HEK293 (cell line): ENCODE data around the gene PAF1.

ENCODE experiments used
- CTCF ChIA-PET: fragments of 350-600 bp; formaldehyde crosslinking; extraction: SDS; loops from one replicate; lab custom pipeline; 2021; ENCODE audit warnings: antibody characterized with exemption; lab: Yijun Ruan, JAX
- POLR2A ChIA-PET: fragments of 300-600 bp; formaldehyde crosslinking; extraction: SDS; loops from one replicate; lab custom pipeline; 2020; ENCODE audit warnings: antibody characterized with exemption, inconsistent platforms; lab: Yijun Ruan, JAX
- H3K27ac ChIP-seq: fragments of 200-500 bp; sonication (Bioruptor generic); 2 replicates; pipeline ENCODE4 v1.5.1; 2014; ENCODE audit warnings: low read depth, low read length, control low read depth, inconsistent platforms; ENCODE audit errors: extremely low read depth
- H3K36me3 ChIP-seq, 2 experiments: fragments of 200-500 bp in 1 of 2; sonication (Bioruptor generic) in 1 of 2; 1 replicate in 1 of 2; 2 replicates in 1 of 2; pipeline ENCODE4 v1.5.1; 2014 to 2017; ENCODE audit warnings: inconsistent platforms in 2 of 2, low read length in 2 of 2; ENCODE audit not compliant: control insufficient read depth in 2 of 2, insufficient read depth in 1 of 2
- H3K4me1 ChIP-seq: fragments of 200-500 bp; sonication (Bioruptor generic); 2 replicates; pipeline ENCODE4 v1.5.1; 2014; ENCODE audit warnings: mild to moderate bottlenecking, low read length, inconsistent platforms; ENCODE audit not compliant: control insufficient read depth, insufficient read depth
- H3K4me3 ChIP-seq: 2 replicates; pipeline ENCODE4 v1.5.1; 2011; ENCODE audit warnings: low read depth, mild to moderate bottlenecking, control low read depth, low read length, moderate library complexity
- H3K9me3 ChIP-seq: fragments of 200-500 bp; sonication (Bioruptor generic); 2 replicates; pipeline ENCODE4 v1.5.1; 2014; ENCODE audit warnings: low read depth, low read length, inconsistent platforms; ENCODE audit not compliant: control insufficient read depth, insufficient read depth
- GFI1B ChIP-seq: fragments of 450-650 bp; formaldehyde crosslinking; IDR thresholded peaks from 2 replicates; pipeline ENCODE4 v1.5.1; 2016; ENCODE audit warnings: missing biosample characterization, missing genetic modification characterization
- KLF10 ChIP-seq: fragments of 450-650 bp; IDR thresholded peaks from 2 replicates; pipeline ENCODE4 v1.5.1; 2018; ENCODE audit warnings: missing biosample characterization, mild to moderate bottlenecking, missing genetic modification characterization
- KLF16 ChIP-seq: fragments of 450-650 bp; formaldehyde crosslinking; IDR thresholded peaks from 2 replicates; pipeline ENCODE4 v1.5.1; 2017; ENCODE audit warnings: missing biosample characterization, missing genetic modification characterization
- KLF7 ChIP-seq: fragments of 450-650 bp; formaldehyde crosslinking; IDR thresholded peaks from 2 replicates; pipeline ENCODE4 v1.5.1; 2016; ENCODE audit warnings: missing biosample characterization, missing genetic modification characterization, borderline replicate concordance
- OSR2 ChIP-seq: fragments of 450-650 bp; formaldehyde crosslinking; IDR thresholded peaks from 2 replicates; pipeline ENCODE4 v1.5.1; 2016; ENCODE audit warnings: missing biosample characterization, missing genetic modification characterization
- PBX3 ChIP-seq: sonication (generic); formaldehyde crosslinking; IDR thresholded peaks from 2 replicates; pipeline ENCODE4 v1.8.1; 2022; ENCODE audit warnings: mild to moderate bottlenecking, moderate library complexity, missing genetic modification reagents
- PRDM1 ChIP-seq: fragments of 450-650 bp; formaldehyde crosslinking; IDR thresholded peaks from 2 replicates; pipeline ENCODE4; 2016; ENCODE audit warnings: missing biosample characterization, missing genetic modification characterization
- REPIN1 ChIP-seq: fragments of 450-650 bp; formaldehyde crosslinking; IDR thresholded peaks from 2 replicates; pipeline ENCODE4 v1.5.1; 2017; ENCODE audit warnings: missing biosample characterization, missing genetic modification characterization, low read depth
- REST ChIP-seq: fragments of 450-650 bp; formaldehyde crosslinking; IDR thresholded peaks from 2 replicates; pipeline ENCODE4 v1.5.1; 2016; ENCODE audit warnings: missing biosample characterization, missing genetic modification characterization
- SCRT2 ChIP-seq: fragments of 450-650 bp; formaldehyde crosslinking; IDR thresholded peaks from 2 replicates; pipeline ENCODE4 v1.5.1; 2016; ENCODE audit warnings: missing biosample characterization, missing genetic modification characterization
- ZBTB17 ChIP-seq: fragments of 450-650 bp; formaldehyde crosslinking; IDR thresholded peaks from 2 replicates; pipeline ENCODE4 v1.5.1; 2016; ENCODE audit warnings: missing biosample characterization, missing genetic modification characterization
- ZBTB26 ChIP-seq: fragments of 450-650 bp; formaldehyde crosslinking; optimal IDR thresholded peaks from 2 replicates; pipeline ENCODE3; 2016; ENCODE audit warnings: missing biosample characterization, mild to moderate bottlenecking, missing genetic modification characterization
- ZBTB8A ChIP-seq: fragments of 450-650 bp; formaldehyde crosslinking; IDR thresholded peaks from 2 replicates; pipeline ENCODE4 v1.5.1; 2016; ENCODE audit warnings: missing biosample characterization, missing genetic modification characterization
- ZNF112 ChIP-seq: fragments of 450-650 bp; formaldehyde crosslinking; IDR thresholded peaks from 2 replicates; pipeline ENCODE4 v1.5.0; 2017; ENCODE audit warnings: missing biosample characterization, missing genetic modification characterization
- ZNF133 ChIP-seq: fragments of 450-650 bp; formaldehyde crosslinking; IDR thresholded peaks from 2 replicates; pipeline ENCODE4 v1.5.1; 2016; ENCODE audit warnings: missing biosample characterization, missing genetic modification characterization
- ZNF146 ChIP-seq: fragments of 450-650 bp; formaldehyde crosslinking; IDR thresholded peaks from 2 replicates; pipeline ENCODE4 v1.5.1; 2016; ENCODE audit warnings: missing biosample characterization, missing genetic modification characterization
- ZNF169 ChIP-seq: fragments of 450-650 bp; formaldehyde crosslinking; IDR thresholded peaks from 2 replicates; pipeline ENCODE4 v1.5.1; 2016; ENCODE audit warnings: missing biosample characterization, missing genetic modification characterization
- ZNF18 ChIP-seq: fragments of 450-650 bp; formaldehyde crosslinking; IDR thresholded peaks from 2 replicates; pipeline ENCODE4 v1.5.1; 2016; ENCODE audit warnings: missing biosample characterization, missing genetic modification characterization
- ZNF239 ChIP-seq: fragments of 450-650 bp; formaldehyde crosslinking; IDR thresholded peaks from 2 replicates; pipeline ENCODE4 v1.5.1; 2016; ENCODE audit warnings: missing biosample characterization, missing genetic modification characterization
- ZNF280D ChIP-seq: fragments of 450-650 bp; formaldehyde crosslinking; IDR thresholded peaks from 2 replicates; pipeline ENCODE4 v1.5.1; 2016; ENCODE audit warnings: missing biosample characterization, missing genetic modification characterization
- ZNF292 ChIP-seq: fragments of 450-650 bp; formaldehyde crosslinking; IDR thresholded peaks from 2 replicates; pipeline ENCODE4 v1.5.1; 2016; ENCODE audit warnings: low read depth, missing biosample characterization, missing genetic modification characterization, borderline replicate concordance
- ZNF311 ChIP-seq: fragments of 450-650 bp; formaldehyde crosslinking; IDR thresholded peaks from 2 replicates; pipeline ENCODE4 v1.5.1; 2017; ENCODE audit warnings: missing biosample characterization, missing genetic modification characterization, borderline replicate concordance
- ZNF366 ChIP-seq: fragments of 450-650 bp; formaldehyde crosslinking; conservative IDR thresholded peaks from 2 replicates; pipeline ENCODE4 v1.5.1; 2016; ENCODE audit warnings: missing biosample characterization, missing genetic modification characterization
- ZNF426 ChIP-seq: fragments of 450-650 bp; formaldehyde crosslinking; IDR thresholded peaks from 2 replicates; pipeline ENCODE4 v1.5.1; 2017; ENCODE audit warnings: missing biosample characterization, missing genetic modification characterization, mild to moderate bottlenecking, inconsistent platforms, moderate library complexity
- ZNF623 ChIP-seq: fragments of 450-650 bp; formaldehyde crosslinking; IDR thresholded peaks from 2 replicates; pipeline ENCODE4 v1.5.1; 2016; ENCODE audit warnings: missing biosample characterization, missing genetic modification characterization
- ZNF792 ChIP-seq: fragments of 450-650 bp; formaldehyde crosslinking; IDR thresholded peaks from 2 replicates; pipeline ENCODE4 v1.5.1; 2016; ENCODE audit warnings: missing biosample characterization, missing genetic modification characterization
- ZSCAN23 ChIP-seq: fragments of 450-650 bp; formaldehyde crosslinking; IDR thresholded peaks from 2 replicates; pipeline ENCODE4 v1.5.1; 2016; ENCODE audit warnings: missing biosample characterization, missing genetic modification characterization

Gene PAF1

GRCh38 chr19:39438270-39438934 is 47.5 kb upstream of the PAF1 start (continued):
- no peak for TF ChIP-seq ZNF426 (tag by site-specific recombination)
- TF ChIP-seq ZNF112 (tag by site-specific recombination), result no peak
- peak; percentile 84 for TF ChIP-seq ZBTB17 (tag by site-specific recombination)
- no peak for TF ChIP-seq KLF7 (tag by site-specific recombination)
- TF ChIP-seq ZNF146 (tag by site-specific recombination), result no peak
- TF ChIP-seq ZSCAN23, result peak; percentile 38; the same call in 1 of the 2 replicates
- no peak for TF ChIP-seq KLF16 (tag by site-specific recombination)
- no peak for TF ChIP-seq PBX3 (CRISPR knock-in tag)
- TF ChIP-seq ZBTB8A (tag by site-specific recombination), result no peak
- TF ChIP-seq ZNF169, result no peak
- no peak for TF ChIP-seq ZNF292
- no peak for TF ChIP-seq ZNF239
- no peak for TF ChIP-seq ZNF18 (tag by site-specific recombination)
- TF ChIP-seq OSR2 (tag by site-specific recombination), result no peak

- peaks cover 23% of the 10 kb centered on the region for H3K4me1 ChIP-seq
- H3K9me3 ChIP-seq, result no peaks in the 10 kb centered on the region
- CTCF ChIA-PET, result interaction anchor here (1.1 to 2.0 kb wide), 10 partner anchors 17 to 506 kb away, joined by 3 to 19 read pairs (median 6); partner anchors contain the start of genes DLL3, EID2, EID2B and MRPS12
- H3K27ac ChIP-seq, result peak overlapping the region; percentile 100
- peaks cover 32 to 40% of the 10 kb centered on the region in 2 experiments for H3K36me3 ChIP-seq
- POLR2A ChIA-PET, result interaction anchor here (0.6 to 2.7 kb wide), 117 partner anchors 11 to 1342 kb away, joined by 3 to 255 read pairs (median 5); partner anchors contain the start of genes ACTN4, BLVRB, C19orf47 and COQ8B
- peak overlapping the region; percentile 42 for H3K4me3 ChIP-seq
- TF ChIP-seq PRDM1 (tag by site-specific recombination), result peak; percentile 68
- TF ChIP-seq REPIN1 (tag by site-specific recombination), result peak; percentile 45; the same call in 1 of the 2 replicates
- TF ChIP-seq ZNF366 (tag by site-specific recombination), result peak; percentile 87
- TF ChIP-seq REST, result peak; percentile 48; the same call in 1 of the 2 replicates
- TF ChIP-seq SCRT2 (tag by site-specific recombination), result no peak
- 0 out of 2 replicates have a peak, but pooled peaks have one; percentile 12 for TF ChIP-seq KLF10 (tag by site-specific recombination)
- 0 out of 2 replicates have a peak, but pooled peaks have one; percentile 64 for TF ChIP-seq ZNF792 (tag by site-specific recombination)
- 0 out of 2 replicates have a peak, but pooled peaks have one; percentile 44 for TF ChIP-seq ZNF280D
- 0 out of 2 replicates have a peak, but pooled peaks have one; percentile 28 for TF ChIP-seq ZNF133 (tag by site-specific recombination)
- 0 out of 2 replicates have a peak, but pooled peaks have one; percentile 6 for TF ChIP-seq ZNF623
- TF ChIP-seq GFI1B (tag by site-specific recombination), result peak; percentile 38; the same call in 1 of the 2 replicates
- TF ChIP-seq ZNF311 (tag by site-specific recombination), result no peak
- no peak for TF ChIP-seq ZBTB26 (tag by site-specific recombination)
Observed at GRCh38 chr19:39436350-39436716, 45.4 kb upstream of the PAF1 start.
